Neuronal stem cell (in vitro differentiated cells): ENCODE results near the gene SLC26A4.

Experiments used
- DNase-seq: peaks from one replicate; pipeline ENCODE4 v3.0.0-alpha.2; 2013; ENCODE audit warnings: low spot score
- H2AFZ ChIP-seq: one replicate; pipeline ENCODE4 v1.6.1; 2013; ENCODE audit warnings: mild to moderate bottlenecking, low read length, inconsistent platforms
- H2AK5ac ChIP-seq: 2 replicates; pipeline ENCODE4 v1.6.1; 2013; ENCODE audit warnings: low read depth, mild to moderate bottlenecking, inconsistent platforms, low read length, moderate library complexity, mixed read lengths
- H2BK120ac ChIP-seq: 2 replicates; pipeline ENCODE4 v1.6.1; 2013; ENCODE audit warnings: low read depth, mild to moderate bottlenecking, inconsistent platforms, low read length, moderate library complexity, mixed read lengths
- H2BK12ac ChIP-seq: one replicate; pipeline ENCODE4 v1.6.1; 2013; ENCODE audit warnings: low read length, inconsistent platforms
- H2BK15ac ChIP-seq: 2 replicates; pipeline ENCODE4 v1.6.1; 2013; ENCODE audit warnings: mild to moderate bottlenecking, low read length, inconsistent platforms, mixed read lengths
- H2BK5ac ChIP-seq: one replicate; pipeline ENCODE4 v1.6.1; 2013; ENCODE audit warnings: inconsistent platforms, mild to moderate bottlenecking, low read length, moderate library complexity
- H3K14ac ChIP-seq: one replicate; pipeline ENCODE4 v1.6.1; 2013; ENCODE audit warnings: low read length, inconsistent platforms
- H3K18ac ChIP-seq: 2 replicates; pipeline ENCODE4 v1.6.1; 2013; ENCODE audit warnings: low read length, inconsistent platforms
- H3K23ac ChIP-seq: 2 replicates; pipeline ENCODE4 v1.6.1; 2013; ENCODE audit warnings: low read depth, mild to moderate bottlenecking, mixed read lengths, low read length, inconsistent platforms; ENCODE audit not compliant: poor library complexity
- H3K27ac ChIP-seq: replicated peaks from 3 replicates; pipeline ENCODE4 v1.5.1; 2013; ENCODE audit warnings: low read length, inconsistent platforms
- H3K27me3 ChIP-seq, 3 experiments: 2 replicates each; pipeline ENCODE4 v1.6.1; 2013; ENCODE audit warnings: low read length in 3 of 3, mild to moderate bottlenecking in 2 of 3, inconsistent platforms in 1 of 3, low read depth in 1 of 3, mixed read lengths in 1 of 3, moderate library complexity in 1 of 3; ENCODE audit not compliant: control insufficient read depth in 3 of 3, insufficient read depth in 3 of 3
- H3K36me3 ChIP-seq, 2 donors: replicated peaks in 1 of 2; 2 replicates each; pipeline ENCODE4 v1.6.1; 2013; ENCODE audit warnings: low read length in 2 of 2; ENCODE audit not compliant: control insufficient read depth in 2 of 2, insufficient read depth in 2 of 2
- H3K4ac ChIP-seq: 2 replicates; pipeline ENCODE4 v1.6.1; 2013; ENCODE audit warnings: inconsistent platforms, mild to moderate bottlenecking, low read length, moderate library complexity
- H3K4me1 ChIP-seq, 2 donors: 1 replicate in 1 of 2; 2 replicates in 1 of 2; pipeline ENCODE4 v1.6.1; 2013; ENCODE audit warnings: low read length in 2 of 2, low read depth in 1 of 2; ENCODE audit not compliant: control insufficient read depth in 2 of 2, insufficient read depth in 1 of 2
- H3K4me2 ChIP-seq: one replicate; pipeline ENCODE4 v1.6.1; 2013; ENCODE audit warnings: mild to moderate bottlenecking, low read length, inconsistent platforms; ENCODE audit not compliant: insufficient read depth, poor library complexity, severe bottlenecking
- H3K4me3 ChIP-seq, 2 donors: 2 replicates each; pipeline ENCODE4 v1.5.1; 2013; ENCODE audit warnings: low read length in 2 of 2, mild to moderate bottlenecking in 2 of 2, inconsistent platforms in 1 of 2, moderate library complexity in 1 of 2
- H3K79me1 ChIP-seq: one replicate; pipeline ENCODE4 v1.6.1; 2013; ENCODE audit warnings: low read depth, mild to moderate bottlenecking, inconsistent platforms, low read length, moderate library complexity
- H3K9ac ChIP-seq: one replicate; pipeline ENCODE4 v1.6.1; 2013; ENCODE audit warnings: mild to moderate bottlenecking, low read depth, low read length, inconsistent platforms; ENCODE audit not compliant: poor library complexity
- H3K9me3 ChIP-seq, 2 donors: replicated peaks in 1 of 2; 2 replicates each; pipeline versions ENCODE3 to v1.6.1; 2013; ENCODE audit warnings: low read length in 2 of 2, mild to moderate bottlenecking in 2 of 2, inconsistent platforms in 1 of 2, low read depth in 1 of 2, mixed read lengths in 1 of 2, moderate library complexity in 1 of 2; ENCODE audit not compliant: control insufficient read depth in 2 of 2, insufficient read depth in 1 of 2
- H4K8ac ChIP-seq: one replicate; pipeline ENCODE4 v1.6.1; 2013; ENCODE audit warnings: low read depth, mild to moderate bottlenecking, inconsistent platforms, low read length, moderate library complexity
- H4K91ac ChIP-seq: one replicate; pipeline ENCODE4 v1.6.1; 2013; ENCODE audit warnings: low read length, low read depth, mild to moderate bottlenecking, inconsistent platforms; ENCODE audit not compliant: poor library complexity
- WGBS, 2 donors: extraction: QIAGEN DNeasy Blood & Tissue Kit; methylation state at CpG; one replicate each; pipeline ENCODE4 v1.1.7; 2013; ENCODE audit warnings: missing lambda C conversion rate in 2 of 2, mixed read lengths in 1 of 2; ENCODE audit not compliant: insufficient read length in 2 of 2, insufficient replicate concordance in 1 of 2; ENCODE audit errors: extremely low coverage in 2 of 2; 5-methylcytosine and 5-hydroxymethylcytosine counted together

The SLC26A4 gene

DNA sequence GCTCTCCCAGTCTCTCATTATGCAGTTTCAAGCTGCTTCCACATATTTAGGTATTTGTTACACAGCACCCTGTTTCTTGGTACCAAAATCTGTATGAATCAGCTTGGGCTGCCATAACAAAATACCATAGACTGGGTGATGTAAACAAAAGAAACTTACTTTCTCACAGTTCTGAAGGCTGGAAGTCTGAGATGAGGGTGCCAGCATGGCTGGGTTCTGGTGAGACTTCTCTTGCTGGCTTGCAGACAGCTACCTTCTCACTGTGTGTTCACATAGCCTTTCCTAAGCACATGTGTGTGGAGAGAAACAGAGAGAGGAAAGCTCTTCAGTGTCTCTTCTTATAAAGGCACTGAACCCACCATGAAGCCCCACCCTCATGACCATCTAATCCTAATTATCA lies 67.6 kb downstream of the SLC26A4 start:
- H2BK15ac ChIP-seq, result no peak overlapping the region
- no peak overlapping the region for H2AK5ac ChIP-seq
- no peak overlapping the region for H3K14ac ChIP-seq
- no peaks in the 10 kb centered on the region for H3K79me1 ChIP-seq
- H2AFZ ChIP-seq, result no peak overlapping the region
- no peaks in the 10 kb centered on the region for H3K27me3 ChIP-seq
- H3K4me2 ChIP-seq, result no peak overlapping the region
- H3K4ac ChIP-seq, result no peak overlapping the region
- H2BK5ac ChIP-seq, result no peak overlapping the region
- no peak overlapping the region for H4K91ac ChIP-seq
- H3K9me3 ChIP-seq, result no peaks in the 10 kb centered on the region
- no peaks in the 10 kb centered on the region for H3K36me3 ChIP-seq
- H3K18ac ChIP-seq, result no peak overlapping the region
- no peak overlapping the region for H3K23ac ChIP-seq
- no peak overlapping the region for H3K4me3 ChIP-seq
- H2BK12ac ChIP-seq, result no peak overlapping the region
- no peak overlapping the region for H3K9ac ChIP-seq
- no peaks in the 10 kb centered on the region for H3K4me1 ChIP-seq
- H3K27ac ChIP-seq, result no peak overlapping the region
- no peak overlapping the region for H4K8ac ChIP-seq
- DNase-seq, result no peak
- H2BK120ac ChIP-seq, result no peak overlapping the region

- DNase-seq, result peak; percentile 8
- Histone ChIP-seq H3K79me1 (no peaks in the 10 kb centered on the region), H4K8ac (no peak overlapping the region), H3K36me3 (peaks cover 0 to 8% of the 10 kb centered on the region in 2 donors), H3K9me3 (no peaks in the 10 kb centered on the region), H3K9ac (peak overlapping the region; percentile 85), H2BK5ac (peak overlapping the region; percentile 76), H3K4ac (no peak overlapping the region), H4K91ac (no peak overlapping the region), H3K27ac (peak overlapping the region; percentile 73), H3K27me3 (peaks cover 0 to 12% (median 0%) of the 10 kb centered on the region in 3 experiments), H3K4me3 (peak overlapping the region; percentile 85 to 91), H2AK5ac (no peak overlapping the region), H2BK120ac (no peak overlapping the region), H2BK12ac (no peak overlapping the region), H2BK15ac (no peak overlapping the region), H3K18ac (peak overlapping the region; percentile 83), H3K4me1 (peaks cover 7 to 10% of the 10 kb centered on the region in 2 donors), H3K4me2 (peak overlapping the region; percentile 60), H3K14ac (no peak overlapping the region), H2AFZ (peak overlapping the region; percentile 96), H3K23ac (no peak overlapping the region)
- WGBS, 2 donors, result no CpG with 5 or more reads among the region's 29 CpGs
Observed at GRCh38 chr7:107742678-107743566, 82.3 kb downstream of the SLC26A4 start.

- no CpG with 5 or more reads among the region's 56 CpGs for whole genome bisulfite sequencing, 2 donors
- H2BK120ac ChIP-seq, result no peak within 1 kb of the TSS
- H3K14ac ChIP-seq, result peak within 1 kb of the TSS; percentile 33
- peak within 1 kb of the TSS; percentile 80 for H3K23ac ChIP-seq
- DNase-seq, result peak; percentile 91
- no peak within 1 kb of the TSS for H4K8ac ChIP-seq
- H3K9ac ChIP-seq, result peak within 1 kb of the TSS; percentile 98
- H2AFZ ChIP-seq, result peak within 1 kb of the TSS; percentile 96
- H3K18ac ChIP-seq, result peak within 1 kb of the TSS; percentile 96
- H3K36me3 ChIP-seq, result peaks cover under 1 to 11% of the 10 kb centered on the region in 2 donors
- no peak within 1 kb of the TSS for H2AK5ac ChIP-seq
- no peak within 1 kb of the TSS for H2BK15ac ChIP-seq
- peak within 1 kb of the TSS; percentile 60 for H3K4me2 ChIP-seq
- no peak within 1 kb of the TSS for H3K4ac ChIP-seq
- H3K9me3 ChIP-seq, result no peaks in the 10 kb centered on the region
- H3K4me3 ChIP-seq, result peak within 1 kb of the TSS; percentile 90 to 91
- no peaks in the 10 kb centered on the region for H3K79me1 ChIP-seq
- H4K91ac ChIP-seq, result no peak within 1 kb of the TSS
- H2BK12ac ChIP-seq, result no peak within 1 kb of the TSS
- peaks cover 7 to 10% of the 10 kb centered on the region in 2 donors for H3K4me1 ChIP-seq
- H3K27me3 ChIP-seq, result peaks cover 0 to 12% (median 0%) of the 10 kb centered on the region in 3 experiments
- H2BK5ac ChIP-seq, result peak within 1 kb of the TSS; percentile 76
- H3K27ac ChIP-seq, result peak within 1 kb of the TSS; percentile 95
Observed at GRCh38 chr7:107743567-107744344, 83.1 kb downstream of the SLC26A4 start, which contains the start of gene CBLL1. Gene CBLL1 (plus strand): TSS chr7:107744142. CDS start chr7:107744164, 22 bp downstream.

- Histone ChIP-seq H2BK12ac (no peak overlapping the region), H4K91ac (no peak overlapping the region), H3K4ac (no peak overlapping the region), H3K4me2 (peak overlapping the region; percentile 52), H2BK120ac (no peak overlapping the region), H4K8ac (no peak overlapping the region), H3K4me1 (peaks cover 7 to 10% of the 10 kb centered on the region in 2 donors), H3K4me3 (peak overlapping the region; percentile 90 to 91), H3K27me3 (peaks cover 0 to 12% (median 0%) of the 10 kb centered on the region in 3 experiments), H3K23ac (no peak overlapping the region), H3K27ac (peak overlapping the region; percentile 64), H2AK5ac (no peak overlapping the region), H2AFZ (peak overlapping the region; percentile 96), H3K14ac (peak overlapping the region; percentile 33), H3K18ac (peak overlapping the region; percentile 38), H2BK5ac (no peak overlapping the region), H3K79me1 (no peaks in the 10 kb centered on the region), H2BK15ac (no peak overlapping the region), H3K36me3 (peaks cover 2 to 17% of the 10 kb centered on the region in 2 donors), H3K9me3 (no peaks in the 10 kb centered on the region), H3K9ac (peak overlapping the region; percentile 98)
- DNase-seq, result no peak
- no CpG with 5 or more reads among the region's 22 CpGs for WGBS, 2 donors
Observed at GRCh38 chr7:107744345-107744750, 83.7 kb downstream of the SLC26A4 start.
